ENCODE results near the gene SYCN.

The SYCN gene

GRCh38 chr19:39180749-39181148 is 23.3 kb downstream of the SYCN start:
- TF ChIP-seq, protein P1, sequence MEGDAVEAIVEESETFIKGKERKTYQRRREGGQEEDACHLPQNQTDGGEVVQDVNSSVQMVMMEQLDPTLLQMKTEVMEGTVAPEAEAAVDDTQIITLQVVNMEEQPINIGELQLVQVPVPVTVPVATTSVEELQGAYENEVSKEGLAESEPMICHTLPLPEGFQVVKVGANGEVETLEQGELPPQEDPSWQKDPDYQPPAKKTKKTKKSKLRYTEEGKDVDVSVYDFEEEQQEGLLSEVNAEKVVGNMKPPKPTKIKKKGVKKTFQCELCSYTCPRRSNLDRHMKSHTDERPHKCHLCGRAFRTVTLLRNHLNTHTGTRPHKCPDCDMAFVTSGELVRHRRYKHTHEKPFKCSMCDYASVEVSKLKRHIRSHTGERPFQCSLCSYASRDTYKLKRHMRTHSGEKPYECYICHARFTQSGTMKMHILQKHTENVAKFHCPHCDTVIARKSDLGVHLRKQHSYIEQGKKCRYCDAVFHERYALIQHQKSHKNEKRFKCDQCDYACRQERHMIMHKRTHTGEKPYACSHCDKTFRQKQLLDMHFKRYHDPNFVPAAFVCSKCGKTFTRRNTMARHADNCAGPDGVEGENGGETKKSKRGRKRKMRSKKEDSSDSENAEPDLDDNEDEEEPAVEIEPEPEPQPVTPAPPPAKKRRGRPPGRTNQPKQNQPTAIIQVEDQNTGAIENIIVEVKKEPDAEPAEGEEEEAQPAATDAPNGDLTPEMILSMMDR (IDR thresholded peaks at IDR 0.05; ENCODE audit: borderline replicate concordance, insufficient read depth, low read depth, low read length) = no peak
- no peak overlapping the region for H3K4me3 ChIP-seq (ENCODE audit: low read depth, low read length)

DNA sequence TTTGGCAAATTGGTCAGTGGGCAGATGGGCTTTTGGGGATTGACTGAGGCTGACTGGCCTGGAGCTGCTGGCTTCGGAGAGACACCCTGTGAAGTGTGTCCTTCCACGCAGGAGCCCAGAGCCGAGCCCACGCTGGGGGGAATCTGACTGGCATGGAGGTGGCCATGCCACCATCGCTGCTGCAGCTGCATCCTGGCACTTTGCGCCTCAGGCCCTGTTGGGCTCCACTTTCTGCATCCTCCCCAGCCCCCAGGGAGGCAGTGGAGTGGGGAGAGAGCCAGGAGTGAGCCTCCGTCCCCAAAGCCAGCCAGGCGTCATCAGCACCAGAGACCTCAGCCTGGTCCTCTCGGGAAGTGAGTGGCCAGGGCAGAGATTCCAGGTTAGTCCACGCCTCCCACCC is 24.3 kb downstream of the SYCN start:
- TF ChIP-seq, protein P1 (IDR thresholded peaks at IDR 0.05; ENCODE audit: borderline replicate concordance, insufficient read depth, low read depth, low read length) = no peak
- no peak overlapping the region for H3K4me3 ChIP-seq (ENCODE audit: low read depth, low read length)

GRCh38 chr19:39178296-39179006 is 25.6 kb downstream of the SYCN start:
- H3K4me3 ChIP-seq (ENCODE audit: low read depth, low read length) = no peak overlapping the region
- TF ChIP-seq, protein P1 (IDR thresholded peaks at IDR 0.05; ENCODE audit: borderline replicate concordance, insufficient read depth, low read depth, low read length) = no peak

- no peak overlapping the region for H3K4me3 ChIP-seq (ENCODE audit: low read depth, low read length)
- TF ChIP-seq, protein P1 (IDR thresholded peaks at IDR 0.05; ENCODE audit: borderline replicate concordance, insufficient read depth, low read depth, low read length) = no peak
Observed at GRCh38 chr19:39177736-39178135, 26.3 kb downstream of the SYCN start.

DNA sequence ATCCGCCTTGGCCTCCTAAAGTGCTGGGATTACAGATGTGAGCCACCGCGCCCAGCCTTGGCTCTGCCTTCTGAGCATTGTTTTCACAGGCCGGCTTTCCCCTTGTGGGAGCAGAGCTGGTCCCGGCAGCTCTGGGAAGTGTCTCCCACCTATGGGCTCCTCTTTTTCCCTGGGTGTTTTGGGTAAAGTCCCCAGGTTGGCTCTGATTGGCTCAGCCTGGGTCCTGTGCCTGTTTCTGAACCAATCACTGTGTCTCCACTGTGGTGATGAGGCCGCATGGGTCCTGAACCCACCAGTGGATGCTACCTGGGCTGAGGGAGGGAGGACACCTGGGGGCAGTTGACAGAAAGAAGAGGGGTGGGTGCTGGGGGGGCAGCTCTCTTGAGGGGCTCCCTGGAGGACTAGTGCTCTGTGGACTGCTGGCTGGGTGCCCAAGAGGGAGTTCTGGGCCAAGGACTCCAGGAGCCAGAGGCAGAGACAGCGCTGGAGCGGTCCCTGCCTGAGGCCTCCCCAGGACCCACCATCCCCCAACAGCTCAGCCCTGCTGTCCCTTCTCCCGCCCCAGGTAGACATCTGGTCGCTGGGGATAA is 26.9 kb downstream of the SYCN start:
- TF ChIP-seq, protein P1 (IDR thresholded peaks at IDR 0.05; ENCODE audit: borderline replicate concordance, insufficient read depth, low read depth, low read length) = no peak
- H3K4me3 ChIP-seq (ENCODE audit: low read depth, low read length) = no peak overlapping the region

DNA sequence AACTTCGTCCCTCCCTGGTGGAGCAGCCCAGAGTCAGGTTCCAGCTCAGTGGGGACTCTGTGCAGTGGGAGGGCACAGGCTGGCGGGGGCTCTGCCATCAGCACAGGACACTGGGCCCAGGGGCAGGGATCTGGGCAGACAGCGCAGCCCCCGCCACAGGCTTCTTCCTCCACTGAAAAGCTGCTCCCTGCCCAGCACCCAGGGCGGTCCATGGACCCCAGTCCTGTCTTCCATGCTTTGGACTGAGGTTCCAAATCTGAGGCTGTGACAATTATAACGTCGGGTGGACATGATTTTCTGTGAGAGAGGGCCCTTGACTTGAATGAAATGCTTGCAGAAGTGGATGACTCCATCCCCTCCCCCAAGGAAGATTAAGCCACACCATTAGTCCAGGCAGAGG is 28.5 kb downstream of the SYCN start:
- TF ChIP-seq, protein P1 (IDR thresholded peaks at IDR 0.05; ENCODE audit: borderline replicate concordance, insufficient read depth, low read depth, low read length) = no peak
- H3K4me3 ChIP-seq (ENCODE audit: low read depth, low read length) = no peak overlapping the region

Data from GM12875 (cell line).